Spleen (tissue), 7 donors: ENCODE data around the gene TTC12.
A peak's percentile ranks its signal among the peaks of the same experiment; 100 is the strongest.

Source experiments
- POLR2AphosphoS5 ChIP-seq, 3 donors: sonication (generic); formaldehyde crosslinking; IDR thresholded peaks; one replicate each; pipeline ENCODE4 v1.5.1; 2017; ENCODE audit warnings: antibody characterized with exemption in 3 of 3
- TF ChIP-seq, protein P1 (sequence below), 11 experiments: fragments of 200-600 bp in 7 of 11; fragments of 450-650 bp in 4 of 11; sonication (generic) in 4 of 11; IDR thresholded peaks in 8 of 11; conservative IDR thresholded peaks in 3 of 11; 1 replicate in 7 of 11; 2 replicates in 4 of 11; pipeline versions ENCODE4 v1.4.0 to v1.8.0; 2016 to 2021; ENCODE audit warnings: antibody characterized with exemption in 11 of 11, inconsistent platforms in 4 of 11, mild to moderate bottlenecking in 1 of 11
- donor health status: DM: no; HTN: no; CAD: no; lungs with moderate emphysema.
- donor health status: DM: no; HTN: no; CAD: no.
- donor health status: DM: no; HTN: no; CAD: no.

DNA sequence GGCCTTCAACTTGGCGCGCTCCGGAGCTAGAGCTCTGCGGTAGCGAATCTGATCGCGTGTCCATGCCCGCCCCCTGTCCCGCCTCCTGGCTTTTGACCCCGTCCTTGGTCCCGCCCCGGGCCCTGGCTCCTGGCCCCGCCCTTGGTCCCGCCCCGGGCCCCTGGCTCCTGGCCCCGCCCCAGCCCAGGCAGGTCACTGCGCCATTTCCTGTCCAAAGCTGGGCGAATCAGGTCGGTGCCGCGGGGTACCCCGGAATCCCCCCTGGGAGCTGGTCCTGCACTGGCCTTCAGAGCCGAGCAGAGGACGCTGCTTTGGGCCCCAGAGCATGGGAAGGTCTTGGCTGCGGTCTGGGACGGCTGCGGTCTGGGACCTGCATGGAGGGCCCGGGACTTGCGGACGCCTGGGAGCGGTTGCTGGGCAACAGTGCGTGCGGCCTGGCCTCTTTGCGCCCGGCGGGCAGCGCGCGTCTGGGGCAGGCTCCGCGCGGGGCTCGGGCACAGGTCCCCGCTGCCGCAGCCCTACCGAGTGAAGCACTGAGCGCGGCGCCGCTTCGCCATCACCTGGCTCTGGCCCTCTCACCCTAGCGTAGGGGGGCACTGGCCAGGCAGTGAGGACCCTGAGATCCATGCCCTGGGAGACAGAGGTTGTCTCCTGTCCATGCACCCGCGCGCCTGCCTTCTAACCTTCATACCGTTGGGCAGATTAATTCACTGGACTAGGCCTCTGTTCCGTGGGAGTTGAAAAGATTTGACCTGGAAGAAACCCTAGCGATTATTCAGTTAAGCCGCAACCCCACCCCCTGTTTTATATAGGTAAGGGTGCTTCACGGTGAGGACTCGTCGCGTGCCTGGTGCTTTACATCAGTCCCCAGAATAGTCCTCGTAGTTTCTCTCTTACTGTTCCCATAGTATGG, at the start of gene TTC12:
- TF ChIP-seq, protein P1, sequence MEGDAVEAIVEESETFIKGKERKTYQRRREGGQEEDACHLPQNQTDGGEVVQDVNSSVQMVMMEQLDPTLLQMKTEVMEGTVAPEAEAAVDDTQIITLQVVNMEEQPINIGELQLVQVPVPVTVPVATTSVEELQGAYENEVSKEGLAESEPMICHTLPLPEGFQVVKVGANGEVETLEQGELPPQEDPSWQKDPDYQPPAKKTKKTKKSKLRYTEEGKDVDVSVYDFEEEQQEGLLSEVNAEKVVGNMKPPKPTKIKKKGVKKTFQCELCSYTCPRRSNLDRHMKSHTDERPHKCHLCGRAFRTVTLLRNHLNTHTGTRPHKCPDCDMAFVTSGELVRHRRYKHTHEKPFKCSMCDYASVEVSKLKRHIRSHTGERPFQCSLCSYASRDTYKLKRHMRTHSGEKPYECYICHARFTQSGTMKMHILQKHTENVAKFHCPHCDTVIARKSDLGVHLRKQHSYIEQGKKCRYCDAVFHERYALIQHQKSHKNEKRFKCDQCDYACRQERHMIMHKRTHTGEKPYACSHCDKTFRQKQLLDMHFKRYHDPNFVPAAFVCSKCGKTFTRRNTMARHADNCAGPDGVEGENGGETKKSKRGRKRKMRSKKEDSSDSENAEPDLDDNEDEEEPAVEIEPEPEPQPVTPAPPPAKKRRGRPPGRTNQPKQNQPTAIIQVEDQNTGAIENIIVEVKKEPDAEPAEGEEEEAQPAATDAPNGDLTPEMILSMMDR (IDR thresholded peaks at IDR 0.05 in 8 of 11, conservative IDR thresholded peaks at IDR 0.05 in 3 of 11): no peak
- TF ChIP-seq POLR2AphosphoS5 (IDR thresholded peaks at IDR 0.05): peak; percentile 81 to 86 (median 84)
